ELR (cell line): ENCODE results near the gene ANKRD11.
A peak's percentile ranks its signal among the peaks of the same experiment; 100 is the strongest.

Experiments used
- DNase-seq: peaks from one replicate; pipeline ENCODE4 v3.0.0-alpha.2; 2015; ENCODE audit warnings: low read depth

The ANKRD11 gene

DNA sequence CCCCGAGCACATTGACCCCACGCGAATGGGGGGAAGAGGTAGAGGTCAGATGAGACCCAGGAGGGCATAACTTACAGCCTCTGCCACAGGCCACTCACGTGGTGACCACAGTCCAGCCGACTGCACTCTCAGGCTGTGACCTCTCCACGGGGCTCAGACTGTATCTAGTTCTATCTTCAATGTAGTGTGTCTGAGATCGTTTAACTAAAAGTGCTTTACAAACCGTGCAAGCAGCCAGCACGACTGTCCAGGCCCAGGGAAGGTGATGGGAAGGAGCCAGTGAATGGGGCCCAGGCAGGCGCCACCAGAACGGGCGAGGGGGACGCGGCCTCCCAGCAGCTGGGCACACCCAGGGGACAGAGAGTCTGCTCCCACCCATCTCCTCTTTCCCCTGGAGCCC, 108.6 kb downstream of the ANKRD11 start:
- DNase-seq, result no peak

DNA sequence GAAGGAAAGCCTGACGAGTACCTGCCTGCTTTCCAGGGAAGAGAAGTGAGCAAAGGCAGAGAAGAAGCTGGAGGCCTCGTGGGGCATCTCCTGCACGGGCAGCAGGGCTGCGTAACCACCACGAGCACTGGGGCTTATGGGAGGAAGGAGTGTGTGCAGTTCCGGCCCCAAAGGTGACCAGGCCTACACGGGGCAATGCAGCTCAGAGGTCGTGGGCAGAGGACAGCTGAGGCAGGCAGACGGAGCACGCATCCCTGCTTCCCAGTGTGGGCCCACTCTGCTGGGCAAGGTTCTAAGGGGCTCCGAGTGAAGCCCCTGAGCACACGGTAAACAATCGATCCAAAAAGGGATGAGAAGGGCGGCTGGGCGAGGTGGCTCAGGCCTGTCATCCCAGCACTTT, 109.7 kb downstream of the ANKRD11 start:
- DNase-seq, result no peak

DNA sequence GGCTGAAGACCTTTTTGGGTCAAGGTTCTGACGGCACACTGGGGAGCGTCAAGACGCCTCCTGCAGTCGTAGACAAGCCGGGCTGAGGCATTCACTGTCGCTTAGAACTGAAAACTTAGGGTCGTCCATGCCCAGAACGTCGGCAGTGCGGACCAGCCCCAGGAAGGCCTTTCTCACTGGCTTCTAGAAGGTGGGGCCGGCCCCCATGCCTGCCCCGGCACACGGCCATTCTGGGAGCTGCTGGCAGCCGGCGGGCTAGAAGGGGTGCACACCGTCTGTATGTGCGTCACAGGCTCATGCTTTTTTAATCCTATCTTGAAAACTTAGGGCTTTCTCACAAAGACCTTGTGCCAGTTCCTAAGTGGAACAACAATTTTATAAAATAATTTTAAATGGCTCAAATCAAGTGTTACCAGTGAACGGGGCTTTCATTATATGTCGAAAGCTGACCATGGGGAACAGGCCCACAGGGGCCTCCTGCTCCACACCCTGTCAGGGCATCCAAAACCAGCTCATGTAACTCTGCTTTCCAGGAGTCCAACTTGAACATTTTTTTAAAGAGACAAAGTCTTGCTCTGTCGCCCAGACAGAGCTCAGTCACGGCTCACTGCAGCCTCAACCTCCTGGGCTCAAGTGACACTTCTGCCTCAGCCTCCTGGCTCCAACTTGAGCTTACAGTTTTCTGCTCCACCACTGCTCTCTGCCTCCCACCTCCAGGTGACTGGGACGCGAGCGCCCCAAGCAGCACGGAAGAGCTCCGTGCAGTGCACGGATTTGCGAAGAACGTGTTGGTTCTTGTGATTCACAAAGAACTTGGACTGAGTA, 111.2 kb downstream of the ANKRD11 start:
- no peak for DNase-seq

DNA sequence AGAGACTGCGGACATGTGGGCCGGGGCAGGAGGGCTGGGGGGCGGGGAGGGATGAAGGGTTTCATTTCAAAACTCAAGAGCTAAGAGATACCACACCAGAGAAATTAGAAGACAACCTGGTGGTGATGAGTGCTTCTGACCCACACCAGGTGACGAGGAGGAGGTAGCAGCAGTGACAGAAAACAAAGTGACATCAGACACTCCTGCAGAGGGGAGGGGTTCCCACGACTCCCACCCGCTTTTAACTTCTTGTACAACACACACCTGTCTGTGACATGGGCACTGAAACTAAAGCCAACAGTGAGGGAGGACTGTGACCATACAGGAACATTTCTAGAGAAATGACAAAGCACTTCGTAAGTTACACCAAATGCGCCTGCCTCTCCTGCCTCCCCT, 112.9 kb downstream of the ANKRD11 start:
- no peak for DNase-seq

DNA sequence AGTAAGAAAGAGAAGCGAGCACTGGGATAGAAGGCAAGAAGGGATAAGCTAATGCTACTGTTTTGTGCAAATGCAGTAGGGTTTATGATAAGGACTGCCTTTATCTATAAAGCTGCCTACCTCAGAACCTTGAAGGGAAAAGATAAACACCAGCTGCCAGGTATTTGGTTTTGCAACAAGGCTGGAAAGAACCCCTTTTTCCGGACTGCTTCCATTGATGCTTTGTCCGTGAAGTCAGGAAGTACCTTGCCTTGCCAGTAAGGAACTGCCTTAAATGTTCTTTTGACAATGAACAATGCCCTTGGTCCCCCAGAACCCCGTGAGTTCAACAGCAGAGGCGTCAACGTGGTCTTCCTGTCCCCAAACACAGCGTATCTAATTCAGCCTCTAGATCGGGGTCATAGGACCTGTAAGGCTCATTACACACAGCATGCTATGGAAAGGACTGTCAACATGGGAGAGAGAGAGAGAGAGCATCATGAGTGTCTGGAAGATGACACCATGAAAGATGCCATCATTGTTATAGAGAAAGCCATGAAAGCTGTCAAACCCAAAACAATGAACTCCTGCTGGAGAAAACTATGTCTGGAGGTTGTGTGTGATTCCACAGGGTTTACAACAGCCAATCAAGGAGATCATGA, 113.4 kb downstream of the ANKRD11 start:
- DNase-seq, result no peak

DNA sequence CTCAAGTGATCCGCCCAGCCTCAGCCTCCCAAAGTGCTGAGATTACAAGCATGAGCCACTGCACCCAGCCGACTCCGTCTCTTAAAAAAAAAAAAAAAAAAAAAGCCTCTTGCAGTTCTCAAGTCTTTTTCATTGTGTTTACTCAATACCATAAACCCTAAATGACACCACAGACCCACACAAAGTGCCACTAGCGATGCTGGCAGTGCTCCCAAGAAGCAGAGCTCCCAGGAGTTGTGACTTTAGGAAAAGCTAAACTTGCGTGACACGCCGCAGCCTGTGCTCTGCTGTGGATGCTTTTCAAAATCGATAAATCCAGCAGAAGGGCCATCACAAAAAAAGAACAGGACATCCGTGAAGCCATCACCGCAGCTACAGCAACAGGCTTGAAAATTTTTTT, 114.7 kb downstream of the ANKRD11 start:
- no peak for DNase-seq

DNA sequence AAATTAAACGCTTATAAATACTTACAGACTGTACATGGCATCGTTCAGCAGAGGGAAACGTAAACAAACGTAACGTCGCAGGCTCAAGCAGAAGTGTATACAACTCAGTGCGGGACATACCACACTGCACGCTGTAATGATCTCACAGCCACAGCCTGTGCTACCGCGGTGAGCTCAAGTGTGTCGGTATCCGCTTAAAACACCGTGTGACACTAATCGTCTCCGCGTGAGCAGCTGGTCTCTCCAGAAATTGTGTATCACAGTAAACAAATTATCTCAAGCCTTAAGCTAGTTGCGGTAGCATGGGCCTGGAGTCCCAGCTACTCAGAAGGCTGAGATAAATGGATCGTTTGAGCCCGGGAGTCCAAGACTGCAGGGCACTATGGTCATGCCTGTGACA, 115.3 kb downstream of the ANKRD11 start:
- DNase-seq, result no peak

DNA sequence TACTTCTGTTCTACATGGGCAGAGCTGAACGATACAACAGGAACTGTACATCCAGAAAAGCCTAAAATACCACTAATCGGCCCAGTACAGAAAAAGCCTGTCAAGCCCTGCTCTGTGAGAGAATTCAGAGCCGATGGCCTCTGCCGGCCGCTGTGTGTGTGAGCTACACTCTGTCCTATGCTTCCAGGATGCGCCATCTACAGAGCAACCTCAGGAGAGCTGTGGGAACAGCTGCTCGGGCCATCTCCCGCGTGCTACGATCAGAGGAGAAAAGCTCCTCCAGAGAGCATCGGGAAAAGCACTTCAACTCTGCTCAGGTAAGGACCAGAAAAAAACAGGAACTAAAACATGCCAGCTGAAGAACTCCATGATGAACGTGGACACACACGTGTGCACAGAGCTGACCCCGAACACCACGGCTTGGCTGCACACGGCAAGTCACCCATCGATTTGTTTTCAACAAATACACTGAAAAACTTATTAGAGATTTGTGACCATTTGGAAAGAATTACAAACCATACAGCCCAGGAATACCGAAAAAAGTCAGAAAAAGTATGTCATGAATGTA, 115.9 kb downstream of the ANKRD11 start:
- DNase-seq, result peak; percentile 39

DNA sequence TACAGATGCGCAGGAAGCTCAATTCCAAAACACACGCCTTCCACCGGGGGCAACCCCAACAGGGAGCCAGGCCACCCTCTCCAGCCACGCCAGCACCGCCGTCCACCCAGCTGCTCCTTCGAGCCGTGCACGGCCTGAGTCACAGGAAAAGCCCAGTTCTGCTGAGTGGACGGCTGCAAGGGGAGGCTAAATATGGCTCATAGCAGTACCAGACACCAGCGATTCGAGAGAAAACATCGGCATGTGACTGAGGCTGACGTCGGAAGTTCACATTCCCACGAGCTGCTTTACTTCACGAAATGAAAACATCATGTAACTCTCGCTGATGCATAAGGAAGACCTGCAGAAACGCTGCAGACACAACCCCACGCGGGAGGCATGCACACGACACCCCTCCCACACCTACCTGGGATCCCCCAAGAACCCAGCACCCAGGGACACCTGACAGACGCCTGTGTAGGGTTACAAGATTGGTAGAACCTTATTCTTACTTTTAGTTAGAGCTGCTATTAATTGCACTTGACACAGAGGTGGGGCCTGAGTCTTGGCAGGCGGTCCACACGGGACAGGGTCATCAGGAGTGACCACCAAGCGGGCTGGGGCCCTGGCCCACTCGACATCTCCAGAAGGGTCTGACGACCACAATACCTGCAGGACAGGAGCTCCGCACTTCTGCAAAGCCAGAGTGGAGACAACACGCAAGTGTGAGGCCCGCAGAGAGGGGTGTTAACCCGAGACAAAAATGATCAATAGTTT, 116.8 kb downstream of the ANKRD11 start:
- peak; percentile 52 for DNase-seq

DNA sequence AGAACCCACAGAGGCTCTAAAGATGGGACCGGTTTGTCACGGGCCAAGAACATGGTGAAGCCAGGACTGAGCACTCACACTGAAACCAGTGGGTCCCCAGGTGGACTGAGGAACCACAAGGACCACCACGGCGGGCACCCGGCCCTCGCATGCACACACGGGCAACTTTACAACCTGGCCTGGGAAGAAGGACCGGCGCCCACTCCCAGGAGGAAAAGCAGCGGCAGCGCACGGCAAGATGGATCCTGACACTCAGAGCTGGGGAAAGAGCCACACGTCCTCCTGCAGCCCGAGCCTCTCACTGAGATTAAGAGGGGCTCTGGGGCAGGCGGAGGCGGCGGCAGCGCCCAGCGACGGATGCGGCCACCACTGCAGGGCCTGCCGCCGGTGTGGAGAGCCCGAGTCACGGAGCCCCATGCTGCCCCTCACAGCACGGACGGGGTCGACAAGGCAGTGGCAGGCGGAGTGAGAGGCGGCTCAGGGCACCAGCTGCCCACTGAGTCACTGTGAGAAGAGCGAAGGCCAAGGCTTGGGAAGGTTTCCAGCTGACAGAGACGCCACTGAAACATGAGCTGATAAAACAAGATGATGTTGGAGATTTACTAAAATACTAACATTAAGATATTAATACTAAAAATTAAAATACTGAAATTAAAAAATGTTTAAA, 118.3 kb downstream of the ANKRD11 start:
- no peak for DNase-seq

DNA sequence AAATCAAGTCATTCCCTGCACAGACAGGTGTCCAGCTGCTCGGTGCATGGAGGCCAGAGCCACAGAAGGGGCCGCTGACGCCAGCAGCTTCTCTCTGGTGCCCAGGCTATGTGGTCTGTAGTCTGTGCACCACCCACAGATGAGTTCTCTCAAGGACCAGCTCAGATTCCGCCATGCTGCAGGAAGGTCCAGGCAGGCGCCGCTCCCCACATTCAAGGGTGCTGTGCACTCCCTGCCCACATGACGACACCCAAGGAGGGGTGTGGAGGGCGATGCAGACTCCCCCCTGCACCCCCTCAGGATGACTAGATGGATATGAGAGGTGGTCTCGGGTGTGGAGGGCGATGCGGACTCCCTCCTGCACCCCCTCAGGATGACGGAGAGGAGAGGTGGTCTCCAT, 119.0 kb downstream of the ANKRD11 start:
- DNase-seq, result no peak

DNA sequence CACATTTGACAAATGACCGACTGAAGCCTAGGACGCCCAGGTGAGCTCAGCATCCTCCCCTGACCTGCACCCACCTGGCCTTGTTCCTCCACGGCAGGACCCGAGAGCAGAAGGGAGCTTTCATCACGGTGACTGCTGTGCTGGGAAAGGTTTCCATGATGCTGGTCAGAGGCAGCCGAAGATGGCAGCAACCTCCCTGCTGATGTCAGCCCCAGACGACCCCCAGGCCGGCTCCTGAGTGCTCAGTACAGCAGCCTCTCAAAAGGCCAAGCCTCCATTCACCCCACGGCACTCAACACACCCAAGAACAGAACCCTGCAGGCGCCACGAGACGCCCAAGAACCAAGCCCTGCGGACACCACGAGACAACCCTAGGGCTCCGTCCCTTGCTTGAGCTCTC, 119.8 kb downstream of the ANKRD11 start:
- DNase-seq, result no peak

DNA sequence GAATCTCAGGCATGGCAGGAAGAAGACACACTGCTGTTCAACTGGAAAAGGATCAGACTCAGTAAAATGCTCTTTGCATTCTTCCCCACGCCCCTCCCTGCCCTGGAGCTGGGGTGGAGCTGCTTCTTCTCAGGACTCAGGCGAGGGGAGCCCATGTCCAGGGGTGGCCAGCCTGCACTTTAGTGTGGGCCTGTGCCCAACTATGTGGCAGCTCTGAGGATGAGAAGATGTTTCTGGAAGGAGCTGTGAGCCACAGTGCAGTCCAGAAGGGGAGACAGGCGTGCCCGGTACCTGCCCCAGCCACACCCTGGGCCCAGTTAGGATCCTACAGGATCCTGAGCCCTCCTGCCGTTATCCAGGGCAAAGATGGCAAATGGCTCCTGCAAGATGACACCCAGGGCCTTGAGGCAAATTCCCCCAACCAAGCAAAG, 120.3 kb downstream of the ANKRD11 start:
- DNase-seq, result peak; percentile 25

DNA sequence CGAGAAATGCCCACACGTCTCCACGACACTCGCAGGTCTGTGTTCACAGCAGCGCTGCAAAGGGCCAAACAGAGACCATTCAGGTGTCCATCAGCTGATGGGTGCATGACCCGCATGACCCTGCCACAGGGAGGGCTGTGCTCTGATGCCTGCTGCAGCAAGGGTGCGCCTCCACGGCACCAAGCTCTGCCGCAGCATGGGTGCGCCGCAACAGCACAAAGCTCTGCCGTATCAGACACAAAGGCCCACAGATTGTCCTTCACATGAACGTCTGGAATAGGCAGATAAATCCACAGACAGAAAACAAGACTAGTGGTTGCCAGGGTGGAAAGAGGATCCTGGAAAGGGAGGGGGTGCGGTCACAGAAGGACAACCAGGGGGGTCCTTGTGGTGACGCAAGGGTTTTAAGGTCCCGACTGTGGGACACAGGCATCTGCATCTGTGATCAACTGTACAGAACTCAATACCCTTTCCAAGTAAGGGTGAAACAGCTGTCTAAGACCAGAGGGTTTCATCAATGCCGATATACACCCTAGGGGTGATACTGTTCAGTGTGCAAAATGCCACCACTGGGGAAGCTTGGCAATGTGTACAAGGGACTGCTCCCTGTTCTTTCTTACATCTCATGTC, 121.0 kb downstream of the ANKRD11 start:
- no peak for DNase-seq

DNA sequence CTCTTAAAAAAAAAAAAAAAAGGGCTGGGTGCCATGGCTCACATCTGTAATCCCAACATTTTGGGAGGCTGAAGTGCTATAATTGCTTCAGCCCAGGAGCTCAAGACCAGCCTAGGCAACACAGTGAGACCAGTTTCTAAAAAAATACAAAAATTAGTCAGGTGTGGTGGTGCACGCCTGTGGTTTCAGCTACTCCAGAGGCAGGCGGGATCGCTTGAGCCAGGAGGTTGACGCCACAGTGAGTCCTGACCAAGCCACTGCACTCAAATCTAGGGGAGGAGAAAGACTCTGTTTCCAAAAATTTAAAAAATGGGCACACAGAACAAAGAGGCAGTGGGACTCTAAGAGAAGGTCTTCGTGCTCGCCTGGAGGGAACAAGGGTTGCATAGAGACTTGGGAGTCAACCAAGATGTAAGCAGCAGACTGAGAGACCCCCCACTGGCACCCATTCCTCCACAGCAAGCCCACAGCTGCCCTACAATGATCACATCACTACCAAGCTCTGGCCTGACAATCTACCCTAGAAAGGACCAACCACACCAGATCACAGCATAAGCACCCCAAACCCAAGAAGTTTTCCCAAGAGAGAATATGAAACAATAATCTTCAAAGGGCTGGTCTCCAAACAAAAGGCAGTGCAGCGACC, 121.6 kb downstream of the ANKRD11 start:
- no peak for DNase-seq

DNA sequence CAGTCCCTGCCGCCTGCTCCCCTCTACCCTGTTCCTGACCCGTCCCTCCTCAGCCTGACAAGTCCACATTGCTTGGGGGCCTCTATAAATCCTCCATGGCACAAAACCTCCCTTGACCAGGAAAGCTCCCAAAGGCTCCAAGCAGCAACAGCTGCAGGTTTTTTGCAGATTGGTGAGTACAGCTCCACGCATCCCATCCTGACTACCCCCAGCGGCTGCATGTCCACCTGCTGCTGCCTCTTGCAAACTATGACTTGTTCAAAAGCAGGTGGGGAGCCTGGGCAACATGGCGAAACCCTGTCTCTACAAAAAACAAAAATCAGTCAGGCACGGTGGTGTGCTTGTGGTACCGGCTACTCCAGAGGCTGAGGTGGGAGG, 122.8 kb downstream of the ANKRD11 start:
- DNase-seq, result no peak

DNA sequence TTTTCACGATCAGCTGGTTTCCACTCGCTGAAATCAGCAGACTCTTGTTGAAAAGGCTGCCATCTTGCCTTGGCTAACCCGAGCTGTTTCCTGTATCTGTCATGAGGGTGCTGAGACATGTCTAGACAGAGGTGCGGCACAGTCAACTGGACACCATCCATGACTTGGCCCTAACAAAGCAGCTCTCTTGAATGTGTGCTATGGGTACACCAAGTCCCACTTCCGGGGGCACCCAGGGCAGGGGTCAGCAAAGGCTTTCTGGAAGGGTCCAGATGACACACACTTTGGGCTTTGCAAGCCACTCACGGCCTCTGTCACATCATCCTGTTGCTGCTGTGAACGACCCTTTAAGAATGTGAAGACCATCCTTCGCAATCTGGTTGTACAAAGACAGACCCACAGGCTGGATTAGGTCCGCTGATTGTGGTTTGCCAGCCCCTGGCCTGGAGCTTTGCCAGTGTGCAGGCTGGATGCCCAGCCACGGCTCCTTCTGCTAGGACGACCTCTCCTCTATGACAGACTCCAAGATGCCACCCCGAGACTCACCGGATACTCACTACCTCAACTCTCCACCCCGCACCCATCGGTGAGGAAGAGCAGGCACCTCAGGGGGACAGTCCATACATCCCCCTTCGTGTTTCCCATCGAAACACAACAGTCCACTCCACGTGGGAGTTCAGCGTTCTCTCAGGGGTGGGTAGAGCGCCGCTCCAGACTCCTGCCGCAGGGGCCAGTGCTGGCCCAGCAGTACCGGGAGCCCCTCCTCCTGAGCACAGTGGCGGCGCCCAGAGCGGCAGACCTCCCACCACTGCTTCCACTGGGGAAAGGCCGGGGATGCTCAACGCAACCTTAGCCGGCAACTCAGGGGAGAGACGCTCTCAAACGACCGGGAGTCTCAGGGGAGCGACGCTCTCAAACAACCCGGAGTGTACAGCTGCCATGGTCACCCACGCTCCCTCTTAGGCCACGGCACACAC, 123.5 kb downstream of the ANKRD11 start:
- DNase-seq, result no peak

DNA sequence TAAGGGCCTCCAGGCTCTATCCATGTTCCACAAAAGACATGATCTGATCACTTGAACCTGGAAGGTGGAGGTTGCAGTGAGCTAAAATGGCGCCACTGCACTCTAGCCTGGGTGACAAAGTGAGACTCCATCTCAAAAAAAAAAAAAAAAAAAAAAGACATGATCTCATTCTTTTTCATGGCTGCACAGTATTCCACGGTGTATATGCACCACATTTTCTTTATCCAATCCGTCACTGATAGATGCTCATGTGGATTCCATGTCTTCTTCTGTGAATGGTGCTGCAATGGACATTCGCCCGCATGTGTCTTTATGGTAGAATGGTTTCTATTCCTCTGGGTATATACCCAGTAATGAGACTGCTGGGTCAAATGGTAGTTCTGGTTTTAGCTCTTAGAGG, 124.4 kb downstream of the ANKRD11 start:
- no peak for DNase-seq

DNA sequence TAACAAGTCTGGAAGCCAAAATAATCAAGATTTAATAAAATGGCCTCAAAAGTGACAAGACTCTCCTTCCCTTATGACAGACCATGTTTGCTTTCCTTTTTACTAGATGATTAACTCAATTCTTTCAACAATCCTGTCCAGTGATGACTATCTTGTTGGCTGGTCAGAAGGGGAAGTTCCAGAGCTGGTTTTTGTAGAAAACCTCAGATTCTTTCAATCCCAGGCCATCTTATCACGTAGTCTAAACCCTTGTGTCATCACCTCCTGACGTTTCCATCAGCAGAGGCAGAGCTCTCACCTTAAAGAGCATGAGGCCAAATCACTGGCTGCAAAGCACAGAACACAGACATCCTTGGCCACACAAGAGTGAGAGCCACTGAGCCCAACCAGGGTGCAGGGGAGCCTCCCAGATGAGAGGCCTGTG, 125.3 kb downstream of the ANKRD11 start:
- peak; percentile 86 for DNase-seq

DNA sequence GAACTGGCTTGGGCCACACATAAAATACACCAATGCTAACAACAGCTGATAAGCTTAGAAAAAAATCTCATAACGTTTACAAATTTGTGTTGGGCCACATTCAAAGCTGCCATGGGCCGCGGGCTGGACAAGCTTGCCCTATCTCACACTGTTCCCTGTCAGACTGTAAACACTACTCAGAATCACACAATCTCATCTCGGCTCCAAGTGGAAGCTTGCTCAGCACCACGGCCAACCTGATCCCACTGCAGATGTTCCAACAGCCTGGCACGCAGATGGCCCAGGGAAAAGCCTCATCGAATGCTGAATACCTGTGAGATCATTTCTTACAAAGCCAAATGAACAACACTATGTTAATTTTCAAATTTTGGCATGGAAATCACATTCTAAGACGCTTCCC, 125.8 kb downstream of the ANKRD11 start:
- peak; percentile 38 for DNase-seq
